H1 (cell line): ENCODE measurements around the gene PFDN5. TPM values are rescaled to one million over a fixed set of nuclear protein-coding genes. Genes with fewer than 3 reads are reported as not detected.

Experiments used
- CTCF ChIA-PET: fragments of 300-600 bp; sonication (Branson Sonifier 250); formaldehyde crosslinking; loops from one replicate; lab custom pipeline; 2021; ENCODE audit not compliant: partially characterized antibody; lab: Charles Lee
- POLR2A ChIA-PET: fragments of 300-600 bp; sonication (Branson Sonifier 250); formaldehyde crosslinking; loops from one replicate; lab custom pipeline; 2021; ENCODE audit warnings: inconsistent platforms; ENCODE audit not compliant: partially characterized antibody; lab: Charles Lee
- DNase-seq, 2 experiments: peaks; one replicate each; pipeline versions ENCODE4 v3.0.0 to v3.0.0-alpha.2; 2010 to 2022; ENCODE audit warnings: low spot score in 2 of 2, low read depth in 1 of 2, mixed read lengths in 1 of 2
- FAIRE-seq: peaks from 2 replicates; lab custom pipeline; 2011; peaks lifted over from hg19 to GRCh38; lab: Jason Lieb, UNC
- H2AFZ ChIP-seq: 2 replicates; pipeline ENCODE4 v1.8.1; 2012; ENCODE audit warnings: low read length, inconsistent platforms
- H2AK5ac ChIP-seq: 2 replicates; pipeline ENCODE4 v1.6.1; 2013; ENCODE audit warnings: low read depth, low read length
- H2BK120ac ChIP-seq: replicated peaks from 2 replicates; pipeline ENCODE3; 2013; ENCODE audit warnings: low read depth, low read length, inconsistent platforms
- H2BK12ac ChIP-seq: 2 replicates; pipeline ENCODE4 v1.6.1; 2013; ENCODE audit warnings: low read depth, low read length
- H2BK15ac ChIP-seq: 2 replicates; pipeline ENCODE4 v1.6.1; 2013; ENCODE audit warnings: low read length
- H2BK20ac ChIP-seq: 2 replicates; pipeline ENCODE4 v1.6.1; 2013; ENCODE audit warnings: low read length
- H2BK5ac ChIP-seq: 2 replicates; pipeline ENCODE4 v1.6.1; 2013; ENCODE audit warnings: low read depth, low read length
- H3K14ac ChIP-seq: 2 replicates; pipeline ENCODE4 v1.6.1; 2013; ENCODE audit warnings: inconsistent platforms; ENCODE audit not compliant: insufficient read length
- H3K18ac ChIP-seq: 2 replicates; pipeline ENCODE4 v1.6.1; 2013; ENCODE audit warnings: low read length; ENCODE audit errors: extremely low read depth
- H3K23ac ChIP-seq: 2 replicates; pipeline ENCODE4 v1.6.1; 2013; ENCODE audit warnings: inconsistent platforms; ENCODE audit not compliant: insufficient read length
- H3K23me2 ChIP-seq: 2 replicates; pipeline ENCODE4 v1.6.1; 2013; ENCODE audit warnings: low read depth, low read length
- H3K27ac ChIP-seq: 2 replicates; pipeline ENCODE4 v1.6.1; 2011; ENCODE audit warnings: low read depth, low read length, inconsistent platforms
- H3K27me3 ChIP-seq, 4 experiments: replicated peaks in 1 of 4; 1 replicate in 1 of 4; 2 replicates in 3 of 4; pipeline versions ENCODE4 v1.6.1 to v1.8.1; 2011 to 2013; ENCODE audit warnings: low read length in 3 of 4, mild to moderate bottlenecking in 3 of 4, inconsistent platforms in 2 of 4, mixed read lengths in 2 of 4, moderate library complexity in 1 of 4; ENCODE audit not compliant: control insufficient read depth in 3 of 4, insufficient read depth in 3 of 4; ENCODE audit errors: extremely low read depth in 1 of 4
- H3K36me3 ChIP-seq, 4 experiments: 2 replicates each; pipeline versions ENCODE4 v1.6.1 to v1.8.1; 2011 to 2013; ENCODE audit warnings: mild to moderate bottlenecking in 4 of 4, low read length in 3 of 4, moderate library complexity in 2 of 4, control low read depth in 1 of 4, inconsistent platforms in 1 of 4; ENCODE audit not compliant: insufficient read depth in 4 of 4, control insufficient read depth in 2 of 4
- H3K4ac ChIP-seq: replicated peaks from 2 replicates; pipeline ENCODE3; 2013; ENCODE audit warnings: low read length, low read depth, mixed read lengths, inconsistent platforms; ENCODE audit not compliant: insufficient read length
- H3K4me1 ChIP-seq, 4 experiments: replicated peaks in 1 of 4; 1 replicate in 1 of 4; 2 replicates in 3 of 4; pipeline versions ENCODE4 v1.6.1 to v1.8.1; 2011 to 2013; ENCODE audit warnings: low read length in 3 of 4, inconsistent platforms in 2 of 4, mixed read lengths in 1 of 4; ENCODE audit not compliant: insufficient read depth in 4 of 4, control insufficient read depth in 3 of 4
- H3K4me2 ChIP-seq, 2 experiments: 2 replicates each; pipeline versions ENCODE4 v1.6.1 to v1.8.1; 2011 to 2013; ENCODE audit warnings: low read depth in 2 of 2, low read length in 2 of 2, control low read depth in 1 of 2, inconsistent platforms in 1 of 2, mild to moderate bottlenecking in 1 of 2; ENCODE audit not compliant: insufficient read depth in 1 of 2
- H3K4me3 ChIP-seq, 4 experiments: fragments of 200-600, 300-600 bp in 1 of 4; sonication (generic), shearing (Covaris generic), sonication (Bioruptor Twin) in 1 of 4; 2 replicates each; pipeline versions ENCODE4 v1.5.1 to v1.8.1; 2011 to 2016; ENCODE audit warnings: low read length in 4 of 4, low read depth in 3 of 4, control low read depth in 2 of 4, inconsistent platforms in 2 of 4, mild to moderate bottlenecking in 2 of 4, mixed read lengths in 1 of 4, moderate library complexity in 1 of 4; ENCODE audit not compliant: insufficient read depth in 2 of 4; ENCODE audit errors: extremely low read depth in 1 of 4
- H3K56ac ChIP-seq: replicated peaks from 2 replicates; pipeline ENCODE3; 2013; ENCODE audit warnings: low read depth, mild to moderate bottlenecking, mixed read lengths, low read length, inconsistent platforms; ENCODE audit not compliant: insufficient read length
- H3K79me1 ChIP-seq: 2 replicates; pipeline ENCODE4 v1.6.1; 2013; ENCODE audit warnings: low read depth, low read length, control low read depth
- H3K79me2 ChIP-seq, 2 experiments: 2 replicates each; pipeline versions ENCODE4 v1.6.1 to v1.8.1; 2012 to 2013; ENCODE audit warnings: low read length in 2 of 2, mild to moderate bottlenecking in 2 of 2, inconsistent platforms in 1 of 2; ENCODE audit not compliant: insufficient read depth in 2 of 2, control insufficient read depth in 1 of 2
- H3K9ac ChIP-seq, 4 experiments: replicated peaks in 1 of 4; 1 replicate in 1 of 4; 2 replicates in 3 of 4; pipeline versions ENCODE4 v1.6.1 to v1.8.1; 2011 to 2013; ENCODE audit warnings: low read depth in 3 of 4, low read length in 3 of 4, control low read depth in 2 of 4, mild to moderate bottlenecking in 2 of 4, moderate library complexity in 2 of 4, inconsistent platforms in 1 of 4; ENCODE audit errors: extremely low read depth in 1 of 4
- H3K9me3 ChIP-seq, 2 experiments: 2 replicates each; pipeline versions ENCODE4 v1.6.1 to v1.8.1; 2012 to 2013; ENCODE audit warnings: mild to moderate bottlenecking in 2 of 2, moderate library complexity in 2 of 2, control low read depth in 1 of 2, inconsistent platforms in 1 of 2, low read depth in 1 of 2, low read length in 1 of 2, mixed read lengths in 1 of 2; ENCODE audit not compliant: insufficient read depth in 2 of 2
- H4K20me1 ChIP-seq, 2 experiments: replicated peaks in 1 of 2; 2 replicates each; pipeline versions ENCODE3 to v1.8.1; 2011 to 2013; ENCODE audit warnings: inconsistent platforms in 2 of 2, low read length in 2 of 2, mild to moderate bottlenecking in 1 of 2; ENCODE audit not compliant: insufficient read depth in 2 of 2, control insufficient read depth in 1 of 2
- H4K5ac ChIP-seq: 2 replicates; pipeline ENCODE4 v1.6.1; 2013; ENCODE audit warnings: low read length, low read depth, mixed read lengths, inconsistent platforms; ENCODE audit not compliant: insufficient read length
- H4K8ac ChIP-seq: 2 replicates; pipeline ENCODE4 v1.8.0; 2013; ENCODE audit warnings: mild to moderate bottlenecking, moderate library complexity, low read length, inconsistent platforms; ENCODE audit not compliant: insufficient read depth; ENCODE audit errors: extremely low read depth
- H4K91ac ChIP-seq: replicated peaks from 2 replicates; pipeline ENCODE3; 2013; ENCODE audit warnings: low read length, mixed read lengths, inconsistent platforms; ENCODE audit not compliant: insufficient read length
- CHD1 ChIP-seq: IDR thresholded peaks from 2 replicates; pipeline ENCODE4 v1.6.1; 2012; ENCODE audit warnings: low read depth, low read length, improper control_type of control experiment
- CREB1 ChIP-seq: IDR thresholded peaks from 2 replicates; pipeline ENCODE4 v1.6.1; 2012; ENCODE audit warnings: inconsistent platforms
- GTF2F1 ChIP-seq: IDR thresholded peaks from 2 replicates; pipeline ENCODE4 v1.6.1; 2012; ENCODE audit warnings: low read depth, low read length, improper control_type of control experiment, borderline replicate concordance
- SIN3A ChIP-seq, 2 experiments: IDR thresholded peaks in 1 of 2; conservative IDR thresholded peaks in 1 of 2; 2 replicates each; pipeline ENCODE4 v1.6.1; 2011 to 2012; ENCODE audit warnings: low read length in 2 of 2, improper control_type of control experiment in 1 of 2, low read depth in 1 of 2, mild to moderate bottlenecking in 1 of 2
- SP1 ChIP-seq: IDR thresholded peaks from 2 replicates; pipeline ENCODE4 v1.6.1; 2011; ENCODE audit warnings: low read depth, low read length
- ZNF274 ChIP-seq: IDR thresholded peaks from 2 replicates; pipeline ENCODE4 v1.7.0; 2012; ENCODE audit warnings: low read length, borderline replicate concordance; ENCODE audit errors: extremely low read depth
- WGBS, 2 experiments: shearing (Covaris generic) in 1 of 2; methylation state at CpG; one replicate each; pipeline versions ENCODE4 v1.1.6 to v1.1.7; 2013 to 2015; ENCODE audit warnings: low lambda C conversion rate in 2 of 2, mixed read lengths in 2 of 2, inconsistent platforms in 1 of 2, low coverage in 1 of 2, missing lambda C conversion rate in 1 of 2; ENCODE audit not compliant: insufficient replicate concordance in 2 of 2, insufficient coverage in 1 of 2, insufficient read length in 1 of 2; ENCODE audit errors: extremely low coverage in 1 of 2, missing lambda C conversion rate in 1 of 2; 5-methylcytosine and 5-hydroxymethylcytosine counted together
- polyA plus RNA-seq, 7 experiments: library from polyadenylated mRNA; depleted of rRNA in 3 of 7; stranded (reverse) in 5 of 7; unstranded in 2 of 7; fragments of >200 nt in 5 of 7; fragments of 200-250 nt in 2 of 7; gene quantifications; 1 replicate in 5 of 7; 2 replicates in 1 of 7; 4 replicates in 1 of 7; pipeline versions ENCODE4 v1.2.1 to v1.2.3, GENCODE V29; 2011 to 2013; ENCODE audit warnings: missing spikeins in 2 of 7, mixed read lengths in 2 of 7
- total RNA-seq: library from RNA; stranded (reverse); fragmentation: NEBNext Ultra II Directional; extraction: Animal tissue kit (Norgen Biotek cat#: 25700); gene quantifications from 2 replicates; pipeline ENCODE4 v1.2.1, GENCODE V29; 2021
- TF ChIP-seq, protein P1 (sequence below): IDR thresholded peaks from 2 replicates; pipeline ENCODE4 v1.6.1; 2012; ENCODE audit warnings: inconsistent platforms
- TF ChIP-seq, protein P2 (sequence below): IDR thresholded peaks from 2 replicates; pipeline ENCODE4 v1.6.1; 2012; ENCODE audit warnings: low read length, inconsistent platforms

PFDN5 gene
- total and polyA plus RNA-seq, 2 of the 8 experiments (the other 6 are each of a cell fraction or from before 2014, with no cell fraction given), result 290 to 630 TPM

- FAIRE-seq (no peak), DNase-seq (no peak)
- H4K20me1 ChIP-seq, result no peaks in the 10 kb centered on the region
- H3K18ac ChIP-seq, result no peak overlapping the region
- H2BK15ac ChIP-seq, result no peak overlapping the region
- no peak overlapping the region for H2BK12ac ChIP-seq
- H3K56ac ChIP-seq, result no peak overlapping the region
- peaks cover 0 to 15% (median 10%) of the 10 kb centered on the region in 4 experiments; a peak in 6 of 7 replicates for H3K4me1 ChIP-seq
- no peak overlapping the region for H4K5ac ChIP-seq
- H2AK5ac ChIP-seq, result no peak overlapping the region
- H3K36me3 ChIP-seq, result no peaks in the 10 kb centered on the region
- no peak overlapping the region for H3K27ac ChIP-seq
- CTCF ChIA-PET, result interaction anchor here (1.2 to 21.3 kb wide), 5 partner anchors 9 to 134 kb away, joined by 3 to 381 read pairs (median 7); partner anchors contain the start of genes AAAS and SP7
- no peak overlapping the region for H2BK5ac ChIP-seq
- H4K91ac ChIP-seq, result no peak overlapping the region
- H3K9ac ChIP-seq, result no peak overlapping the region
- H3K14ac ChIP-seq, result no peak overlapping the region
- H3K4me3 ChIP-seq, result no peak overlapping the region
- H4K8ac ChIP-seq, result no peak overlapping the region
- H2BK120ac ChIP-seq, result no peak overlapping the region
- H3K27me3 ChIP-seq, result peaks cover 3 to 13% (median 8%) of the 10 kb centered on the region in 4 experiments; a peak in 4 of 7 replicates
- H3K4ac ChIP-seq, result no peak overlapping the region
- peaks cover 3% of the 10 kb centered on the region; the same call in 1 of the 2 replicates for H3K23me2 ChIP-seq
- H2BK20ac ChIP-seq, result no peak overlapping the region
- H3K23ac ChIP-seq, result no peak overlapping the region
- H2AFZ ChIP-seq, result no peak overlapping the region
- POLR2A ChIA-PET, result interaction anchor here (1.0 to 3.6 kb wide), 3 partner anchors 12 to 152 kb away, joined by 3 to 12 read pairs (median 8); no protein-coding TSS in a partner anchor
- H3K79me2 ChIP-seq, result no peaks in the 10 kb centered on the region
- no peaks in the 10 kb centered on the region for H3K79me1 ChIP-seq
- H3K4me2 ChIP-seq, result no peak overlapping the region; a peak in 1 of 4 replicates
- WGBS, 2 experiments, result 64% methylated on average over 3 of the region's 3 CpGs; no CpG with 5 or more reads in 1 of the 2 experiments
- H3K9me3 ChIP-seq, result no peaks in the 10 kb centered on the region
- TF ChIP-seq ZNF274 (no peak), CREB1 (no peak), CHD1 (no peak), SP1 (no peak), SIN3A (conservative IDR thresholded peaks at IDR 0.05 in 1 of 2, IDR thresholded peaks at IDR 0.05 in 1 of 2; ENCODE audit: low read depth in 1 of 2, low read length in 2 of 2) (no peak), GTF2F1 (no peak)
- TF ChIP-seq, protein P1, sequence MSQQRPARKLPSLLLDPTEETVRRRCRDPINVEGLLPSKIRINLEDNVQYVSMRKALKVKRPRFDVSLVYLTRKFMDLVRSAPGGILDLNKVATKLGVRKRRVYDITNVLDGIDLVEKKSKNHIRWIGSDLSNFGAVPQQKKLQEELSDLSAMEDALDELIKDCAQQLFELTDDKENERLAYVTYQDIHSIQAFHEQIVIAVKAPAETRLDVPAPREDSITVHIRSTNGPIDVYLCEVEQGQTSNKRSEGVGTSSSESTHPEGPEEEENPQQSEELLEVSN, result no peak
- TF ChIP-seq, protein P2, sequence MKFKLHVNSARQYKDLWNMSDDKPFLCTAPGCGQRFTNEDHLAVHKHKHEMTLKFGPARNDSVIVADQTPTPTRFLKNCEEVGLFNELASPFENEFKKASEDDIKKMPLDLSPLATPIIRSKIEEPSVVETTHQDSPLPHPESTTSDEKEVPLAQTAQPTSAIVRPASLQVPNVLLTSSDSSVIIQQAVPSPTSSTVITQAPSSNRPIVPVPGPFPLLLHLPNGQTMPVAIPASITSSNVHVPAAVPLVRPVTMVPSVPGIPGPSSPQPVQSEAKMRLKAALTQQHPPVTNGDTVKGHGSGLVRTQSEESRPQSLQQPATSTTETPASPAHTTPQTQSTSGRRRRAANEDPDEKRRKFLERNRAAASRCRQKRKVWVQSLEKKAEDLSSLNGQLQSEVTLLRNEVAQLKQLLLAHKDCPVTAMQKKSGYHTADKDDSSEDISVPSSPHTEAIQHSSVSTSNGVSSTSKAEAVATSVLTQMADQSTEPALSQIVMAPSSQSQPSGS, result no peak
These were observed 48.1 kb downstream of the PFDN5 start for GRCh38 chr12:53343449-53343848.
